ENCODE data around the gene CDH5. TPM values are rescaled to one million over a fixed set of nuclear protein-coding genes. Genes with fewer than 3 reads are reported as not detected.

Gene CDH5
- total RNA-seq, 1 donor from 2014 or later = 38.3 TPM

DNA sequence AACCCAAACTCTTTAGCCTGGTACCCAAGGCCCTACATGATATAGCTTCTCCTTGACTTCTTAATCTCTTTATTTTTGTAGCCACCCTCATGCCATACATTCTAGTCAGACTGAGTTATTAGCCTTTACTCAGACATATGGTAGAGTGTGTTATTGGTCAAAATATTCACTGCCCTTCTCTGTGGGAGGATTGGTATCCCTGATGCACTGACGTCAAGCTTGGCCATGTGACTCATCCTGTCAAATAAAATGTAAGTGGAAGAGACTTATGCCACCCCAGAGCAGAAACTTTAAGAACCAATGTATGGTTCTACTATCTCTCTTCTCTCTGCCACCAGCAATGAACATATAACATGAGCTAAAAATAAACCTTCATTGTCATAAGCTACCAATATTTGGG, 48.4 kb downstream of the CDH5 start:
- intact Hi-C loops (cut with DNase I) = no loop called here
- no peak for DNase-seq (ENCODE audit: extremely low spot score in 2 of 2)
- TF ChIP-seq, protein P1, sequence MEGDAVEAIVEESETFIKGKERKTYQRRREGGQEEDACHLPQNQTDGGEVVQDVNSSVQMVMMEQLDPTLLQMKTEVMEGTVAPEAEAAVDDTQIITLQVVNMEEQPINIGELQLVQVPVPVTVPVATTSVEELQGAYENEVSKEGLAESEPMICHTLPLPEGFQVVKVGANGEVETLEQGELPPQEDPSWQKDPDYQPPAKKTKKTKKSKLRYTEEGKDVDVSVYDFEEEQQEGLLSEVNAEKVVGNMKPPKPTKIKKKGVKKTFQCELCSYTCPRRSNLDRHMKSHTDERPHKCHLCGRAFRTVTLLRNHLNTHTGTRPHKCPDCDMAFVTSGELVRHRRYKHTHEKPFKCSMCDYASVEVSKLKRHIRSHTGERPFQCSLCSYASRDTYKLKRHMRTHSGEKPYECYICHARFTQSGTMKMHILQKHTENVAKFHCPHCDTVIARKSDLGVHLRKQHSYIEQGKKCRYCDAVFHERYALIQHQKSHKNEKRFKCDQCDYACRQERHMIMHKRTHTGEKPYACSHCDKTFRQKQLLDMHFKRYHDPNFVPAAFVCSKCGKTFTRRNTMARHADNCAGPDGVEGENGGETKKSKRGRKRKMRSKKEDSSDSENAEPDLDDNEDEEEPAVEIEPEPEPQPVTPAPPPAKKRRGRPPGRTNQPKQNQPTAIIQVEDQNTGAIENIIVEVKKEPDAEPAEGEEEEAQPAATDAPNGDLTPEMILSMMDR (IDR thresholded peaks at IDR 0.05) = no peak
- TF ChIP-seq POLR2A (IDR thresholded peaks at IDR 0.05) = no peak
- TF ChIP-seq POLR2AphosphoS5 (IDR thresholded peaks at IDR 0.05; ENCODE audit: insufficient read depth in 1 of 2, low read depth in 1 of 2) = no peak

DNA sequence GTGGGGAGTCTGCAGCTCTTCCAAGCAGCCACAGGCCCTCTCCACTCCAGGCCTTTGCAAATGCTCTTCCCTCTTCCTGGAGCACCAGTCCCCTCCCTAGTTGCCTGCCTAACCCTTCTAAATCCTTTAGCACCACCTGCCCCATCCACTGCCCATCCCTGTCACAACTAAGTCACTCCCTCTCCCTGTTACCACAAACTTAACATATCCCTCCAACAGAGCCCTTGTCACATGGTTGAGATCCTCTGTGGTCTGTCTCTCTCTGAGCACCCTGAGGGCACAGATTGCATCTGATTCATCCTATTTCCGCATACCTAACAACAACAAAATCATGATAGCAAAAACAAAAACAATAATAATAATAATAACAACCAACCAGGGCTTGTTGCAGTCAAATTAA, 49.6 kb downstream of the CDH5 start:
- Histone ChIP-seq H3K4me3 (no peak overlapping the region), H3K27ac (no peak overlapping the region), H3K4me1 (no peaks in the 10 kb centered on the region), H3K9me3 (no peaks in the 10 kb centered on the region), H3K27me3 (no peaks in the 10 kb centered on the region), H3K36me3 (no peaks in the 10 kb centered on the region)
- intact Hi-C loops (cut with DNase I) = no loop called here
- peak; percentile 34 to 47 for DNase-seq (ENCODE audit: extremely low spot score in 2 of 2)
- no peak for TF ChIP-seq POLR2AphosphoS5 (IDR thresholded peaks at IDR 0.05; ENCODE audit: insufficient read depth in 1 of 2, low read depth in 1 of 2)

More for the DNA sequence above, 48.4 kb downstream of the CDH5 start:
- no peaks in the 10 kb centered on the region for H3K4me1 ChIP-seq
- H3K4me3 ChIP-seq = no peak overlapping the region
- H3K27ac ChIP-seq = no peak overlapping the region
- no peaks in the 10 kb centered on the region for H3K9me3 ChIP-seq
- no peaks in the 10 kb centered on the region for H3K36me3 ChIP-seq
- H3K27me3 ChIP-seq = no peaks in the 10 kb centered on the region

DNA sequence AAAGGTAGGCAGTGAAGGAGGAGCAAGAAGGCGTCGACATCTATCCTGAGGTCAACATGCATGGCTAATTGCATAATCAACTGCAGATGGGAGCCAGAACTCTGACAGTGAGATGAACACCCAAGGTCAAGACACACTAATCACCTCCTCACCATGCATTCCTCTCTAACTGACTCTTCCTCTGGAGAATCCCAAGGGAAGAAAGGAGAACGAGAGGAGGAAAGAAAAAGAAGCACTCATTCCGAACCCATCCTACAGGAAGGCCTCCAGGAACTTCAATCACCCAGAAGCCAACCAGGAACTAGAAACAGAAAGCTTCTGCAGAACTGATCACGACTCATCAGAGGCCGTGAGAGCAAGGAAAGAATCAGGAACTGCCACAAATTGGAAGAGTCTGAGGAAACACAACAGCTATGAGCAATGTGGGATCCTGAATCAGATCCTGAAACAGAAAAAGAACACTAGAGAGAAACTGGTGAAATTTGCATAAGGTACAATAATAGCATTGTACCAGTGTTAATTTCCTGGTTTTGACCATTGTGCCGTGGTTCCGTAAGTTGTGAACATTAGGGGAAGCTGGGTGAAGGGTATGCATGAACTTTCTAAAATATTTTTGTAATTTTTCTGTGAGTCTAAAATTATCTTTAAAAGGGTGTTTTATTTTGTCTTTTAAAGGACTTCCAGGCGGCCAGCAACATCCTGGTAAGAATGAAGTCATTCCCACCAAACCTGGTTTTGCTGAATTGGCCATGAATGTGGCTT, 50.6 kb downstream of the CDH5 start:
- intact Hi-C loops (cut with DNase I) = no loop called here
- Histone ChIP-seq H3K27me3 (no peaks in the 10 kb centered on the region), H3K9me3 (no peaks in the 10 kb centered on the region), H3K27ac (no peak overlapping the region), H3K4me1 (no peaks in the 10 kb centered on the region), H3K36me3 (no peaks in the 10 kb centered on the region), H3K4me3 (no peak overlapping the region)
- no peak for TF ChIP-seq POLR2AphosphoS5 (IDR thresholded peaks at IDR 0.05; ENCODE audit: insufficient read depth in 1 of 2, low read depth in 1 of 2)
- TF ChIP-seq, protein P1 (IDR thresholded peaks at IDR 0.05) = no peak
- no peak for TF ChIP-seq POLR2A (IDR thresholded peaks at IDR 0.05)
- peak in 1 of 2 donors; percentile 89 for DNase-seq (ENCODE audit: extremely low spot score in 2 of 2)

DNA sequence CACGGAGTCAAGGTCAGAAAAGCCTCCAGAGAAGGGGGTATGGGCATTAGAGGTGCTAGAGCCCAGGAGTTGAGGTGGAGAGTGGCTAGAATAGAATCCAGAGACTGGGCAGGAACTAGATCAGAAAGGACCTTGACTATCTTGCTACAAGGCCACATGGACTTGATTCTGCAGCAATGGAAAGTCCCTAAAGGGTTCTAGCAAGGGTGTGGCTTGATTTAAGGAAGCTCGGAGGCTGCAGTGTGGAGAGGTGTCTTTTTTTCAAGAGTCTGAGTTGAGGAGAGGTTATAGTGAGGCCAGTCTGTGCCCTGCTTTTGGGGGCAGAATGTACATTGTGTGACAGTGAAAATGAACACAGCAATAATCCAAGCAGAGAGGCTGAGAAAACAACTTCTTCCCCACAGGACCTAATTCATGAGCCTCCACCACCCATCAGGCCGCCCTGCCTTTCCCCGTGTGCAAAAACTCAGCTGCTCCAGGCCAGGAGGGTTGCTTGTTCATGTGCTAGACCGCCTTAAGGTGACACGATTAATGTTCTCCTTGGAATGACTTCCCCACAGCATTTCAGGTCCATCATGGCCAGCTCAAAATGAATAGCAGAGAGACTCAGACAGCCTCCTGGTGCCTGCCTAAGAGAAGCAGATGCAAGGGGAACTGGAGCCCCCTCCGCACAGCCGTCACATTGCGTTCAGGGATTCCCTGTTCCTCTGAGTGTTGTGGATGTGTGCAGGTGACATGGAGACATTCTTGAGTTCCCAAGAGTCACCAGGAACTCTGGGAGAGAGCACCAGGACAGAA, 51.9 kb downstream of the CDH5 start:
- intact Hi-C loops (cut with DNase I) = no loop called here
- Histone ChIP-seq H3K27ac (no peak overlapping the region), H3K4me1 (no peaks in the 10 kb centered on the region), H3K9me3 (no peaks in the 10 kb centered on the region), H3K36me3 (no peaks in the 10 kb centered on the region), H3K27me3 (no peaks in the 10 kb centered on the region), H3K4me3 (no peak overlapping the region)
- TF ChIP-seq POLR2AphosphoS5 (IDR thresholded peaks at IDR 0.05; ENCODE audit: insufficient read depth in 1 of 2, low read depth in 1 of 2) (no peak), POLR2A (IDR thresholded peaks at IDR 0.05) (no peak)
- TF ChIP-seq, protein P1 (IDR thresholded peaks at IDR 0.05) = no peak
- DNase-seq (ENCODE audit: extremely low spot score in 2 of 2) = peak; percentile 58 to 82

DNA sequence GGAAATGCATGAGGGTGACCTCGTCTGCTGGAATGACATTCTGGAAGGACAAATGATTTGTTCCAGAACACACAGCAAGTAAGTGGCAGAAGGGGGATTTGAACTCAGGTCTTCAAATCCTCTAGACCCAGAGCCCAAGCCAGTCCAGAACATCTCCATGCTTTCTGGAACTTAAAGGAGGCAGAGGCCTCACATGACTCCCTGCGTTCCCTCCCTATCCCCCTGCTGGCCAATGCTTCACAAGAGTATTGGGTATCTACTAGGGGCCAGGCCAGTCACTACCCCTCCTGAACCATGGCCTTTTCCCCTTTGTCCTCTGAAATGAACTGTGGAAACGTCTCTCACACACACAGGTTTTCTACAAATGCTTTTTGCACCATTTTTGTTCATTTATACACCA, 53.0 kb downstream of the CDH5 start:
- H3K4me1 ChIP-seq = no peaks in the 10 kb centered on the region
- intact Hi-C loops (cut with DNase I) = no loop called here
- H3K4me3 ChIP-seq = no peak overlapping the region
- TF ChIP-seq, protein P1 (IDR thresholded peaks at IDR 0.05) = no peak
- no peak for TF ChIP-seq POLR2AphosphoS5 (IDR thresholded peaks at IDR 0.05; ENCODE audit: insufficient read depth in 1 of 2, low read depth in 1 of 2)
- no peak for DNase-seq (ENCODE audit: extremely low spot score in 2 of 2)
- H3K27me3 ChIP-seq = no peaks in the 10 kb centered on the region
- H3K9me3 ChIP-seq = no peaks in the 10 kb centered on the region
- no peak overlapping the region for H3K27ac ChIP-seq
- H3K36me3 ChIP-seq = no peaks in the 10 kb centered on the region

Measured in vagina (tissue), 2 donors.